Measurements from ENCODE around the gene CTNND2. TPM values are rescaled to one million over a fixed set of nuclear protein-coding genes. Genes with fewer than 3 reads are reported as not detected.

Gene CTNND2
- total and polyA plus RNA-seq, 4 donors = 0.05 to 0.50 (median 0.27) TPM

DNA sequence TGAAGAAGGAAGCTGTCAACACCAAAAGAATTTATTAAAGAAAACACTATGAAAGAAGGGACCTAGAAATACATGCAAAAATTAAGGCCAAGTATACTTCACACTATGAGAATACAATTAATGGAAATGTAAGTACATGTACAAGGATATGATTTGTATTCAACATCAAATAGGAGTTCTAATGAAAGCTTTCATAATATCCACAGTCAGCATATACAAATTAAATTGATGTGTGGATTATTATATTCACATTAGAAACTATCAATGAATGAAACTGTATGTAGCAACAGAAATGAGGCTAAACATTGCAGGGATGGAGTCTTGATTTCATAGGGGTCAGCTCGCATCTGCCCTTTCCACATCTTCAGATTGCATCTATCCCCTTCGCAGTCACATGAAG is 401.5 kb downstream of the CTNND2 start:
- DNase-seq (ENCODE audit: low spot score) = no peak
- H3K4me1 ChIP-seq (ENCODE audit: control insufficient read depth in 4 of 4, insufficient read depth in 4 of 4, low read length in 3 of 4) = no peaks in the 10 kb centered on the region
- H3K27ac ChIP-seq (ENCODE audit: low read depth in 1 of 2, low read length in 2 of 2) = no peak overlapping the region
- no peaks in the 10 kb centered on the region for H3K36me3 ChIP-seq (ENCODE audit: control insufficient read depth in 4 of 4, insufficient read depth in 3 of 4, low read depth in 1 of 4, low read length in 3 of 4)
- H3K4me3 ChIP-seq (ENCODE audit: low read depth in 1 of 3, low read length in 3 of 3) = no peak overlapping the region
- no peaks in the 10 kb centered on the region for H3K9me3 ChIP-seq (ENCODE audit: control insufficient read depth in 4 of 4, low read length in 3 of 4)
- TF ChIP-seq EGR1 (IDR thresholded peaks at IDR 0.05; ENCODE audit: low read depth in 2 of 2) (no peak), TAF1 (conservative IDR thresholded peaks at IDR 0.05) (no peak), MAX (IDR thresholded peaks at IDR 0.05) (no peak)
- TF ChIP-seq, protein P1, sequence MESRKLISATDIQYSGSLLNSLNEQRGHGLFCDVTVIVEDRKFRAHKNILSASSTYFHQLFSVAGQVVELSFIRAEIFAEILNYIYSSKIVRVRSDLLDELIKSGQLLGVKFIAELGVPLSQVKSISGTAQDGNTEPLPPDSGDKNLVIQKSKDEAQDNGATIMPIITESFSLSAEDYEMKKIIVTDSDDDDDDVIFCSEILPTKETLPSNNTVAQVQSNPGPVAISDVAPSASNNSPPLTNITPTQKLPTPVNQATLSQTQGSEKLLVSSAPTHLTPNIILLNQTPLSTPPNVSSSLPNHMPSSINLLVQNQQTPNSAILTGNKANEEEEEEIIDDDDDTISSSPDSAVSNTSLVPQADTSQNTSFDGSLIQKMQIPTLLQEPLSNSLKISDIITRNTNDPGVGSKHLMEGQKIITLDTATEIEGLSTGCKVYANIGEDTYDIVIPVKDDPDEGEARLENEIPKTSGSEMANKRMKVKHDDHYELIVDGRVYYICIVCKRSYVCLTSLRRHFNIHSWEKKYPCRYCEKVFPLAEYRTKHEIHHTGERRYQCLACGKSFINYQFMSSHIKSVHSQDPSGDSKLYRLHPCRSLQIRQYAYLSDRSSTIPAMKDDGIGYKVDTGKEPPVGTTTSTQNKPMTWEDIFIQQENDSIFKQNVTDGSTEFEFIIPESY (IDR thresholded peaks at IDR 0.05) = no peak
- no peaks in the 10 kb centered on the region for H3K27me3 ChIP-seq (ENCODE audit: control insufficient read depth in 4 of 4, insufficient read depth in 4 of 4, low read length in 3 of 4)
- no peak overlapping the region for H3K9ac ChIP-seq (ENCODE audit: low read depth in 1 of 2, low read length in 2 of 2)
- 97% methylated on average over 2 of the region's 2 CpGs for WGBS

DNA sequence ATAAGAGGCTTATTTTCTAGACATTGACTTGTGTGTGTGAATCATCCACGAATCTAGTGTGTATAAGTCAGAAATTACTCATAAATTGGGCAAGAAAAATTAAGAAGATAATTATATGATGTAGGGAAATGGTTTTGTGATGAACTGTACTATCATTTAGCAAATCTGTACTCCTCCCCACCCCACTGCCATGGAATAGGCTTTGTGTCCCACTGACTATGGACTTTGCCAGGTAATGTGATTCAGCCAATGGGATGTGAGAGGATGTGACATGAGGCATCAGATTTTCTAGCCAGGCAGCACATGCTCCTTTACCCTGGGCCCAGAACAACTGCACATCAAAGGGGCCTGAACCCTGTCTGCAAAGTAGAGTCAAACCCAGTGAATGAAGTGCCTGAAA is 406.6 kb downstream of the CTNND2 start:
- 89% methylated on average over 1 of the region's 1 CpG for WGBS
- no peaks in the 10 kb centered on the region for H3K36me3 ChIP-seq (ENCODE audit: control insufficient read depth in 4 of 4, insufficient read depth in 3 of 4, low read depth in 1 of 4, low read length in 3 of 4)
- no peak overlapping the region for H3K9ac ChIP-seq (ENCODE audit: low read depth in 1 of 2, low read length in 2 of 2)
- no peak for TF ChIP-seq TAF1 (conservative IDR thresholded peaks at IDR 0.05)
- no peak for TF ChIP-seq EGR1 (IDR thresholded peaks at IDR 0.05; ENCODE audit: low read depth in 2 of 2)
- no peak overlapping the region for H3K4me3 ChIP-seq (ENCODE audit: low read depth in 1 of 3, low read length in 3 of 3)
- no peaks in the 10 kb centered on the region for H3K4me1 ChIP-seq (ENCODE audit: control insufficient read depth in 4 of 4, insufficient read depth in 4 of 4, low read length in 3 of 4)
- DNase-seq (ENCODE audit: low spot score) = no peak
- no peak overlapping the region for H3K27ac ChIP-seq (ENCODE audit: low read depth in 1 of 2, low read length in 2 of 2)
- no peaks in the 10 kb centered on the region for H3K9me3 ChIP-seq (ENCODE audit: control insufficient read depth in 4 of 4, low read length in 3 of 4)
- H3K27me3 ChIP-seq (ENCODE audit: control insufficient read depth in 4 of 4, insufficient read depth in 4 of 4, low read length in 3 of 4) = no peaks in the 10 kb centered on the region

GRCh38 chr5:11496137-11496719 is 408.0 kb downstream of the CTNND2 start:
- no peaks in the 10 kb centered on the region for H3K9me3 ChIP-seq (ENCODE audit: control insufficient read depth in 4 of 4, low read length in 3 of 4)
- no peaks in the 10 kb centered on the region for H3K27me3 ChIP-seq (ENCODE audit: control insufficient read depth in 4 of 4, insufficient read depth in 4 of 4, low read length in 3 of 4)
- no peak overlapping the region for H3K9ac ChIP-seq (ENCODE audit: low read depth in 1 of 2, low read length in 2 of 2)
- H3K4me1 ChIP-seq (ENCODE audit: control insufficient read depth in 4 of 4, insufficient read depth in 4 of 4, low read length in 3 of 4) = no peaks in the 10 kb centered on the region
- H3K27ac ChIP-seq (ENCODE audit: low read depth in 1 of 2, low read length in 2 of 2) = no peak overlapping the region
- no peaks in the 10 kb centered on the region for H3K36me3 ChIP-seq (ENCODE audit: control insufficient read depth in 4 of 4, insufficient read depth in 3 of 4, low read depth in 1 of 4, low read length in 3 of 4)
- DNase-seq (ENCODE audit: low spot score) = no peak
- TF ChIP-seq GABPA (IDR thresholded peaks at IDR 0.05 in 1 of 2, conservative IDR thresholded peaks at IDR 0.05 in 1 of 2) (no peak), EGR1 (IDR thresholded peaks at IDR 0.05; ENCODE audit: low read depth in 2 of 2) (no peak), SP1 (IDR thresholded peaks at IDR 0.05) (no peak), FOXA1 (IDR thresholded peaks at IDR 0.05) (no peak), YY1 (IDR thresholded peaks at IDR 0.05) (no peak), ATF3 (IDR thresholded peaks at IDR 0.05) (no peak), TAF1 (conservative IDR thresholded peaks at IDR 0.05) (no peak), RXRA (IDR thresholded peaks at IDR 0.05) (no peak), RAD21 (IDR thresholded peaks at IDR 0.05) (no peak), NR2F2 (IDR thresholded peaks at IDR 0.05) (no peak), MAX (IDR thresholded peaks at IDR 0.05) (no peak), HNF4G (IDR thresholded peaks at IDR 0.05) (no peak), FOXA2 (IDR thresholded peaks at IDR 0.05) (no peak), HNF4A (conservative IDR thresholded peaks at IDR 0.05) (no peak), JUND (IDR thresholded peaks at IDR 0.05) (no peak)
- TF ChIP-seq, protein P2, sequence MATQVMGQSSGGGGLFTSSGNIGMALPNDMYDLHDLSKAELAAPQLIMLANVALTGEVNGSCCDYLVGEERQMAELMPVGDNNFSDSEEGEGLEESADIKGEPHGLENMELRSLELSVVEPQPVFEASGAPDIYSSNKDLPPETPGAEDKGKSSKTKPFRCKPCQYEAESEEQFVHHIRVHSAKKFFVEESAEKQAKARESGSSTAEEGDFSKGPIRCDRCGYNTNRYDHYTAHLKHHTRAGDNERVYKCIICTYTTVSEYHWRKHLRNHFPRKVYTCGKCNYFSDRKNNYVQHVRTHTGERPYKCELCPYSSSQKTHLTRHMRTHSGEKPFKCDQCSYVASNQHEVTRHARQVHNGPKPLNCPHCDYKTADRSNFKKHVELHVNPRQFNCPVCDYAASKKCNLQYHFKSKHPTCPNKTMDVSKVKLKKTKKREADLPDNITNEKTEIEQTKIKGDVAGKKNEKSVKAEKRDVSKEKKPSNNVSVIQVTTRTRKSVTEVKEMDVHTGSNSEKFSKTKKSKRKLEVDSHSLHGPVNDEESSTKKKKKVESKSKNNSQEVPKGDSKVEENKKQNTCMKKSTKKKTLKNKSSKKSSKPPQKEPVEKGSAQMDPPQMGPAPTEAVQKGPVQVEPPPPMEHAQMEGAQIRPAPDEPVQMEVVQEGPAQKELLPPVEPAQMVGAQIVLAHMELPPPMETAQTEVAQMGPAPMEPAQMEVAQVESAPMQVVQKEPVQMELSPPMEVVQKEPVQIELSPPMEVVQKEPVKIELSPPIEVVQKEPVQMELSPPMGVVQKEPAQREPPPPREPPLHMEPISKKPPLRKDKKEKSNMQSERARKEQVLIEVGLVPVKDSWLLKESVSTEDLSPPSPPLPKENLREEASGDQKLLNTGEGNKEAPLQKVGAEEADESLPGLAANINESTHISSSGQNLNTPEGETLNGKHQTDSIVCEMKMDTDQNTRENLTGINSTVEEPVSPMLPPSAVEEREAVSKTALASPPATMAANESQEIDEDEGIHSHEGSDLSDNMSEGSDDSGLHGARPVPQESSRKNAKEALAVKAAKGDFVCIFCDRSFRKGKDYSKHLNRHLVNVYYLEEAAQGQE (IDR thresholded peaks at IDR 0.05) = no peak
- TF ChIP-seq, protein P3, sequence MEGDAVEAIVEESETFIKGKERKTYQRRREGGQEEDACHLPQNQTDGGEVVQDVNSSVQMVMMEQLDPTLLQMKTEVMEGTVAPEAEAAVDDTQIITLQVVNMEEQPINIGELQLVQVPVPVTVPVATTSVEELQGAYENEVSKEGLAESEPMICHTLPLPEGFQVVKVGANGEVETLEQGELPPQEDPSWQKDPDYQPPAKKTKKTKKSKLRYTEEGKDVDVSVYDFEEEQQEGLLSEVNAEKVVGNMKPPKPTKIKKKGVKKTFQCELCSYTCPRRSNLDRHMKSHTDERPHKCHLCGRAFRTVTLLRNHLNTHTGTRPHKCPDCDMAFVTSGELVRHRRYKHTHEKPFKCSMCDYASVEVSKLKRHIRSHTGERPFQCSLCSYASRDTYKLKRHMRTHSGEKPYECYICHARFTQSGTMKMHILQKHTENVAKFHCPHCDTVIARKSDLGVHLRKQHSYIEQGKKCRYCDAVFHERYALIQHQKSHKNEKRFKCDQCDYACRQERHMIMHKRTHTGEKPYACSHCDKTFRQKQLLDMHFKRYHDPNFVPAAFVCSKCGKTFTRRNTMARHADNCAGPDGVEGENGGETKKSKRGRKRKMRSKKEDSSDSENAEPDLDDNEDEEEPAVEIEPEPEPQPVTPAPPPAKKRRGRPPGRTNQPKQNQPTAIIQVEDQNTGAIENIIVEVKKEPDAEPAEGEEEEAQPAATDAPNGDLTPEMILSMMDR (IDR thresholded peaks at IDR 0.05; ENCODE audit: low read depth, low read length, missing input control) = no peak
- TF ChIP-seq, protein P1 (IDR thresholded peaks at IDR 0.05) = no peak
- WGBS = 90% methylated on average over 1 of the region's 1 CpG
- H3K4me3 ChIP-seq (ENCODE audit: low read depth in 1 of 3, low read length in 3 of 3) = no peak overlapping the region
